ENCODE results near the gene SPOCD1.

The SPOCD1 gene

GRCh38 chr1:31767225-31767624, 48.6 kb downstream of the SPOCD1 start:
- intact Hi-C loops (cut with DNase I) = loop anchor here (10.0 kb wide), 1 partner anchor 198 kb away; no protein-coding TSS in a partner anchor

GRCh38 chr1:31765516-31765915, 50.3 kb downstream of the SPOCD1 start:
- intact Hi-C loops (cut with DNase I) = loop anchor here (10.0 kb wide), 1 partner anchor 199 kb away; no protein-coding TSS in a partner anchor
- DNase-seq = peak in 4 of 42 donors; percentile 48 to 67 (median 52)

More at GRCh38 chr1:31767225-31767624, 48.6 kb downstream of the SPOCD1 start:
- no peak for DNase-seq

- DNase-seq = peak in 36 of 42 donors; percentile 45 to 88 (median 72)
- intact Hi-C loops (cut with DNase I) = loop anchor here (10.0 kb wide), 1 partner anchor 200 kb away; no protein-coding TSS in a partner anchor
Measured at GRCh38 chr1:31765041-31765467, 50.8 kb downstream of the SPOCD1 start.

GRCh38 chr1:31764312-31765040, 51.3 kb downstream of the SPOCD1 start, which contains the start of gene ADGRB2:
Gene ADGRB2, minus strand, starts transcription at chr1:31764340. Its CDS starts 7,119 bp downstream, at chr1:31757221.
- DNase-seq = peak in 30 of 42 donors; percentile 29 to 78 (median 56)

GRCh38 chr1:31763671-31764311, 52.0 kb downstream of the SPOCD1 start:
- intact Hi-C loops (cut with DNase I) = loop anchor here (2.0 to 10.0 kb wide), 2 partner anchors 25 to 201 kb away; no protein-coding TSS in a partner anchor
- peak in 2 of 42 donors; percentile 30 to 57 for DNase-seq

More at GRCh38 chr1:31764312-31765040, 51.3 kb downstream of the SPOCD1 start, which contains the start of gene ADGRB2:
- intact Hi-C loops (cut with DNase I) = loop anchor here (10.0 kb wide), 1 partner anchor 200 kb away; no protein-coding TSS in a partner anchor

- peak; percentile 59 to 94 (median 86) for DNase-seq
- intact Hi-C loops (cut with DNase I) = loop anchor here (2.0 to 10.0 kb wide), 2 partner anchors 26 to 202 kb away; no protein-coding TSS in a partner anchor
Measured at GRCh38 chr1:31762726-31763670, 52.8 kb downstream of the SPOCD1 start.

- intact Hi-C loops (cut with DNase I) = loop anchor here (2.0 to 10.0 kb wide), 2 partner anchors 26 to 202 kb away; no protein-coding TSS in a partner anchor
- DNase-seq = no peak
Measured at GRCh38 chr1:31762323-31762722, 53.5 kb downstream of the SPOCD1 start.

GRCh38 chr1:31761883-31762282, 53.9 kb downstream of the SPOCD1 start:
- DNase-seq = no peak
- intact Hi-C loops (cut with DNase I) = loop anchor here (2.0 to 10.0 kb wide), 2 partner anchors 27 to 203 kb away; no protein-coding TSS in a partner anchor

GRCh38 chr1:31760471-31761470, 55.1 kb downstream of the SPOCD1 start:
- DNase-seq = peak in 41 of 42 donors; percentile 40 to 91 (median 74)
- intact Hi-C loops (cut with DNase I) = loop anchor here (10.0 kb wide), 1 partner anchor 204 kb away; no protein-coding TSS in a partner anchor

- no peak for DNase-seq
- intact Hi-C loops (cut with DNase I) = loop anchor here (10.0 kb wide), 1 partner anchor 205 kb away; no protein-coding TSS in a partner anchor
Measured at GRCh38 chr1:31759298-31760023, 56.4 kb downstream of the SPOCD1 start.

GRCh38 chr1:31758823-31759222, 57.0 kb downstream of the SPOCD1 start:
- DNase-seq = no peak
- intact Hi-C loops (cut with DNase I) = no loop called here

- DNase-seq = no peak
- intact Hi-C loops (cut with DNase I) = no loop called here
Measured at GRCh38 chr1:31757989-31758388, 57.8 kb downstream of the SPOCD1 start.

- peak in 28 of 42 donors; percentile 38 to 85 (median 63) for DNase-seq
- intact Hi-C loops (cut with DNase I) = no loop called here
Measured at GRCh38 chr1:31757204-31757679, 58.6 kb downstream of the SPOCD1 start.

- intact Hi-C loops (cut with DNase I) = no loop called here
- DNase-seq = no peak
Measured at GRCh38 chr1:31756578-31756977, 59.2 kb downstream of the SPOCD1 start.

GRCh38 chr1:31755850-31756492, 59.9 kb downstream of the SPOCD1 start:
- intact Hi-C loops (cut with DNase I) = no loop called here
- DNase-seq = no peak

GRCh38 chr1:31755197-31755611, 60.6 kb downstream of the SPOCD1 start:
- intact Hi-C loops (cut with DNase I) = no loop called here
- peak in 3 of 42 donors; percentile 30 to 66 (median 40) for DNase-seq
